ENCODE data around the gene MOSPD3. TPM values are rescaled to one million over a fixed set of nuclear protein-coding genes. Genes with fewer than 3 reads are reported as not detected.
A peak's percentile ranks its signal among the peaks of the same experiment; 100 is the strongest.

MOSPD3 gene
- polyA plus RNA-seq, 3 donors: 12.7 to 15.5 (median 13.3) TPM

DNA sequence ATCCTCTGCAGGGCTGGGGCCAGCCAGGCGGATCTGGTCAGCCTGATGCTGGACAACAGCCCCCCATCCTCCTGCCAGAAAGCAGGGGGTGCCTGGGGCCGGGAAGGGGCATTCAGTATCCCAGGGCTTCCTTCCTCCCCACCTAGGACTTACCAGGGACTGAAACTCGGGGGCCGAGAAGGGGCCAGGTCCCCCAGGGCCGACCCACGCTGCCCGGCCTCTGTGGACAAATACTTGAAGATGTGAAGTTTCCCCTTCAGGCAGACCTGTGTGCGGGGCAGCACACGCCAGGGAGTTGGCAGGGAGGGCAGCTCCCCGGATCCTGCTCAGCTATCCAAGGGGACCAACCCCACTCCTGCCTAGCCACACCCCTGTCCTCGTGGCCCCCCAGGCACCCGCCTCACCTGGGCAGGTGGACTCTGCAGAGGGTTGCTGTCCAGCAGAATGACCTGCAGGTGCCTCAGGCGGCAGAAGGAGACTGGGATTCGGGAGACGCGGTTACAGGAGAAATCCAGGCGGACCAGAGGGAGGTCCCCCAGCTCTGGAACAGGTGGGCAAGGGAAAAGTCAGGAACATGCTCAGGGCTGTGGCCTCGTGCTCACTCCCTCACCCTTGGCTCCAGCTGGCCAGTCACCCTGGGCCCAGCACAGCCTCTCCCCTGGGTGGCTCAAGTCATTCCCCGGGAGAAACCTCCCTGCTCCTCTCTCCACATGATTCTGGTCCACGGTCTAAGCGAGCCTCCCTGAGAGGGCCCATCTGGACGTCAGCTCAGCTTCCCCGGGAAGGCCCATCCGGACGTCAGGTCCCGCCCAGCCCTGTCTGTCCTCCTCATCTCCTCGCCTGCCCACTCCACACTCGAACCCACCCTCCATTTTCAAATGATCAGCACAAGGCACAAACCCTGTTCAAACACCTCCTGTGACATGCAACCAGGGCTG, 33.8 kb upstream of the MOSPD3 start:
- Histone ChIP-seq H2AFZ (ENCODE audit: insufficient read depth, low read depth, low read length, poor library complexity, severe bottlenecking) (no peak overlapping the region), H3K4me2 (replicated peaks; ENCODE audit: extremely low read depth, low read length, poor library complexity, severe bottlenecking) (no peak overlapping the region), H4K20me1 (ENCODE audit: insufficient read depth, low read length) (peaks cover 98% of the 10 kb centered on the region), H3K4me3 (replicated peaks in 1 of 3; ENCODE audit: low read depth in 2 of 3, low read length in 3 of 3) (no peak overlapping the region), H3K9me3 (replicated peaks in 1 of 2; ENCODE audit: control insufficient read depth in 1 of 2, insufficient read depth in 1 of 2, low read length in 2 of 2) (no peaks in the 10 kb centered on the region), H3K79me2 (ENCODE audit: insufficient read depth, low read length) (peaks cover 41% of the 10 kb centered on the region), H3K4me1 (ENCODE audit: control insufficient read depth in 1 of 2, insufficient read depth in 2 of 2, low read length in 2 of 2) (peaks cover 16 to 21% of the 10 kb centered on the region in 2 donors), H3K27ac (ENCODE audit: low read depth in 1 of 2, low read length in 2 of 2) (no peak overlapping the region), H3K9ac (ENCODE audit: insufficient read depth, low read length, poor library complexity, severe bottlenecking) (no peak overlapping the region), H3K36me3 (replicated peaks in 1 of 2; ENCODE audit: control insufficient read depth in 1 of 2, insufficient read depth in 2 of 2, low read length in 2 of 2) (peaks cover 86 to 89% of the 10 kb centered on the region in 2 donors), H3K27me3 (ENCODE audit: control insufficient read depth in 2 of 2, insufficient read depth in 2 of 2, low read length in 2 of 2) (no peaks in the 10 kb centered on the region)
- intact Hi-C loops (cut with micrococcal nuclease): no loop called here
- no peak for DNase-seq
- Mint-ChIP-seq H3K9me3 (peaks cover 0 to 5% (median 0%) of the 10 kb centered on the region in 7 donors), H3K27me3 (ENCODE audit: low read depth in 3 of 3) (peaks cover 1 to 6% (median 2%) of the 10 kb centered on the region in 3 donors), H3K27ac (peak overlapping the region in 2 of 7 donors; percentile 28 to 61), H3K4me1 (peaks cover 18% of the 10 kb centered on the region), H3K4me3 (no peak overlapping the region), H3K36me3 (peaks cover 0 to 39% of the 10 kb centered on the region in 2 donors)
- TF ChIP-seq, protein P1, sequence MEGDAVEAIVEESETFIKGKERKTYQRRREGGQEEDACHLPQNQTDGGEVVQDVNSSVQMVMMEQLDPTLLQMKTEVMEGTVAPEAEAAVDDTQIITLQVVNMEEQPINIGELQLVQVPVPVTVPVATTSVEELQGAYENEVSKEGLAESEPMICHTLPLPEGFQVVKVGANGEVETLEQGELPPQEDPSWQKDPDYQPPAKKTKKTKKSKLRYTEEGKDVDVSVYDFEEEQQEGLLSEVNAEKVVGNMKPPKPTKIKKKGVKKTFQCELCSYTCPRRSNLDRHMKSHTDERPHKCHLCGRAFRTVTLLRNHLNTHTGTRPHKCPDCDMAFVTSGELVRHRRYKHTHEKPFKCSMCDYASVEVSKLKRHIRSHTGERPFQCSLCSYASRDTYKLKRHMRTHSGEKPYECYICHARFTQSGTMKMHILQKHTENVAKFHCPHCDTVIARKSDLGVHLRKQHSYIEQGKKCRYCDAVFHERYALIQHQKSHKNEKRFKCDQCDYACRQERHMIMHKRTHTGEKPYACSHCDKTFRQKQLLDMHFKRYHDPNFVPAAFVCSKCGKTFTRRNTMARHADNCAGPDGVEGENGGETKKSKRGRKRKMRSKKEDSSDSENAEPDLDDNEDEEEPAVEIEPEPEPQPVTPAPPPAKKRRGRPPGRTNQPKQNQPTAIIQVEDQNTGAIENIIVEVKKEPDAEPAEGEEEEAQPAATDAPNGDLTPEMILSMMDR (IDR thresholded peaks at IDR 0.05): no peak
- WGBS (ENCODE audit: insufficient coverage): 97% methylated on average over 23 of the region's 28 CpGs

DNA sequence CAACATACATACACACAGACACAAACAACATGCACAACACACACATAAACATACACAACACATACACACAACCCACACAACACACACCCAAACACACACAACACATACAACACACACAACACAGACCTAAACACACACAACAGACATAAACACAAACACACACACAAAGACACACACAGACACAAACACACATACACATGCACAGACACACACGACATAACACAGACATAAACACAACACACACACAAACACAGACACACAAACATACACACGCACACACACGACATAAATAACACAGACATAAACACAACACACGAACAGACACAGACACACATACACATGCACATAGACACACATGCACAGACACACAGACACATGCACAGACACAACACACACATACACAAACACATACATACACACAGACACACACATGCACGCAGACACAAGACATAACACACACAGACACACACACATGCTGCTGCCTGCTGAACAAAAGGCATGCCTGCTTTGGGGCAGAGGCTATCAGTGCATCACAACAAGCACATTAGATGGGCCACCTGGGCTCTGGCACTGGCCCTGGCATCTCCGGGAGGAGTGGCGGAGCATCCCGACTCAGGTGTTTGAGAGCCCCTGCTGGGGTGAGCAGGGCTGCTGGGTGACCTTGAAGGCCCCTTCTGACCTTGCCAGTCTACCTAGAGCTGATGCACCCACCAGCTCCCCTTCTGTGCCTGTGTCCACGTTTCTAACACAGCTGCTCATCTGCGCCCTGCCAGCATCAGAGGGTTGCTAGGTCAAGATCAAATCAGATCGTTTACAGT, 31.7 kb upstream of the MOSPD3 start:
- Histone ChIP-seq H3K27me3 (ENCODE audit: control insufficient read depth in 2 of 2, insufficient read depth in 2 of 2, low read length in 2 of 2) (no peaks in the 10 kb centered on the region), H3K27ac (ENCODE audit: low read depth in 1 of 2, low read length in 2 of 2) (peak overlapping the region in 1 of 2 donors; percentile 34), H3K9me3 (replicated peaks in 1 of 2; ENCODE audit: control insufficient read depth in 1 of 2, insufficient read depth in 1 of 2, low read length in 2 of 2) (no peaks in the 10 kb centered on the region), H3K36me3 (replicated peaks in 1 of 2; ENCODE audit: control insufficient read depth in 1 of 2, insufficient read depth in 2 of 2, low read length in 2 of 2) (peaks cover 67 to 70% of the 10 kb centered on the region in 2 donors), H4K20me1 (ENCODE audit: insufficient read depth, low read length) (peaks cover 94% of the 10 kb centered on the region), H3K9ac (ENCODE audit: insufficient read depth, low read length, poor library complexity, severe bottlenecking) (no peak overlapping the region), H2AFZ (ENCODE audit: insufficient read depth, low read depth, low read length, poor library complexity, severe bottlenecking) (no peak overlapping the region), H3K4me2 (replicated peaks; ENCODE audit: extremely low read depth, low read length, poor library complexity, severe bottlenecking) (no peak overlapping the region), H3K79me2 (ENCODE audit: insufficient read depth, low read length) (peaks cover 55% of the 10 kb centered on the region), H3K4me1 (ENCODE audit: control insufficient read depth in 1 of 2, insufficient read depth in 2 of 2, low read length in 2 of 2) (peaks cover 28 to 41% of the 10 kb centered on the region in 2 donors), H3K4me3 (replicated peaks in 1 of 3; ENCODE audit: low read depth in 2 of 3, low read length in 3 of 3) (no peak overlapping the region)
- WGBS (ENCODE audit: insufficient coverage): 94% methylated on average over 11 of the region's 11 CpGs
- TF ChIP-seq, protein P1 (IDR thresholded peaks at IDR 0.05): no peak
- Mint-ChIP-seq H3K36me3 (peaks cover 5 to 27% of the 10 kb centered on the region in 2 donors), H3K4me1 (peaks cover 35% of the 10 kb centered on the region), H3K4me3 (no peak overlapping the region), H3K27ac (no peak overlapping the region), H3K9me3 (peaks cover 0 to 3% (median 0%) of the 10 kb centered on the region in 7 donors), H3K27me3 (ENCODE audit: low read depth in 3 of 3) (peaks cover 1 to 4% (median 1%) of the 10 kb centered on the region in 3 donors)
- DNase-seq: no peak
- intact Hi-C loops (cut with micrococcal nuclease): loop anchor here in 1 of 2 donors (10.0 kb wide), 1 partner anchor 664 kb away; the partner anchor contains the start of gene FIS1

Measured in CD14-positive monocyte (primary cell).